WTC11 (cell line): ENCODE results near the gene METTL13. TPM values are rescaled to one million over a fixed set of nuclear protein-coding genes. Genes with fewer than 3 reads are reported as not detected.

Experiments
- ATAC-seq: fragments of 200-7000 bp; cut with Tn5 transposase; 2 replicates; pipeline ENCODE4 v1.10.0; 2021; ENCODE audit warnings: mild to moderate bottlenecking, moderate library complexity
- CTCF ChIA-PET: fragments of 300-600 bp; sonication (Branson Sonifier 250); formaldehyde crosslinking; loops from one replicate; lab custom pipeline; 2021; ENCODE audit warnings: antibody characterized with exemption; lab: Charles Lee
- POLR2A ChIA-PET: fragments of 350-600 bp; sonication (Branson Sonifier 250); formaldehyde crosslinking; loops from one replicate; lab custom pipeline; 2021; ENCODE audit warnings: antibody characterized with exemption; lab: Charles Lee
- DNase-seq: peaks from one replicate; pipeline ENCODE4 v3.0.0; 2021; ENCODE audit warnings: low spot score
- H3K27ac Mint-ChIP-seq: 2 replicates; pipeline ENCODE4 v1.8.0; 2021; ENCODE audit warnings: mixed read lengths
- H3K27me3 Mint-ChIP-seq: 2 replicates; pipeline ENCODE4 v1.8.0; 2021; ENCODE audit warnings: low read depth, mild to moderate bottlenecking, moderate library complexity, mixed read lengths
- H3K36me3 Mint-ChIP-seq: 2 replicates; pipeline ENCODE4 v1.8.0; 2021; ENCODE audit warnings: mixed read lengths
- H3K4me1 Mint-ChIP-seq: 2 replicates; pipeline ENCODE4 v1.8.0; 2022; ENCODE audit warnings: mixed read lengths
- H3K4me3 Mint-ChIP-seq: 2 replicates; pipeline ENCODE4 v1.8.0; 2021; ENCODE audit warnings: mild to moderate bottlenecking, moderate library complexity, mixed read lengths
- H3K9me3 Mint-ChIP-seq: 2 replicates; pipeline ENCODE4 v1.8.0; 2021; ENCODE audit warnings: mixed read lengths
- CREM ChIP-seq: sonication (generic); formaldehyde crosslinking; IDR thresholded peaks from 2 replicates; pipeline ENCODE4 v1.8.1; 2022; ENCODE audit warnings: mild to moderate bottlenecking, missing genetic modification reagents, moderate library complexity
- ETV6 ChIP-seq: sonication (generic); formaldehyde crosslinking; IDR thresholded peaks from 2 replicates; pipeline ENCODE4 v1.8.1; 2022; ENCODE audit warnings: mild to moderate bottlenecking, missing genetic modification reagents
- FOXJ3 ChIP-seq: sonication (generic); formaldehyde crosslinking; IDR thresholded peaks from 2 replicates; pipeline ENCODE4 v1.9.0; 2021; ENCODE audit warnings: missing genetic modification reagents, mild to moderate bottlenecking, borderline replicate concordance
- JAZF1 ChIP-seq: fragments of 250-450 bp; sonication (Bioruptor Pico); IDR thresholded peaks from 2 replicates; pipeline ENCODE4 v1.9.0; 2021; ENCODE audit warnings: moderate library complexity, mild to moderate bottlenecking, inconsistent platforms
- MYBL2 ChIP-seq: sonication (generic); formaldehyde crosslinking; IDR thresholded peaks from 2 replicates; pipeline ENCODE4 v1.8.1; 2023; ENCODE audit warnings: mild to moderate bottlenecking, moderate library complexity, missing genetic modification reagents
- NFATC4 ChIP-seq: fragments of 250-450 bp; sonication (Bioruptor Pico); IDR thresholded peaks from 2 replicates; pipeline ENCODE4 v1.9.0; 2021; ENCODE audit warnings: mild to moderate bottlenecking
- NR2C2 ChIP-seq: sonication (generic); formaldehyde crosslinking; IDR thresholded peaks from 2 replicates; pipeline ENCODE4 v1.8.0; 2022; ENCODE audit warnings: mild to moderate bottlenecking, missing genetic modification reagents
- OVOL2 ChIP-seq: fragments of 250-450 bp; sonication (Bioruptor Pico); IDR thresholded peaks from 2 replicates; pipeline ENCODE4 v1.9.0; 2021; ENCODE audit warnings: mild to moderate bottlenecking, borderline replicate concordance
- SMAD3 ChIP-seq: sonication (generic); formaldehyde crosslinking; IDR thresholded peaks from 2 replicates; pipeline ENCODE4 v1.8.0; 2022; ENCODE audit warnings: missing genetic modification reagents, mild to moderate bottlenecking, borderline replicate concordance
- ZNF121 ChIP-seq: sonication (generic); formaldehyde crosslinking; IDR thresholded peaks from 2 replicates; pipeline ENCODE4 v1.8.0; 2023; ENCODE audit warnings: missing genetic modification reagents
- ZNF423 ChIP-seq: fragments of 250-450 bp; sonication (Bioruptor Pico); IDR thresholded peaks from 2 replicates; pipeline ENCODE4 v2.1.2; 2022; ENCODE audit warnings: mild to moderate bottlenecking, moderate library complexity
- total RNA-seq: library from RNA; stranded (reverse); gene quantifications from 3 replicates; pipeline ENCODE4 v1.2.3, GENCODE V29; 2021
- TF ChIP-seq, protein P1 (sequence below): fragments of 250-450 bp; sonication (Bioruptor Pico); IDR thresholded peaks from 2 replicates; pipeline ENCODE4 v1.8.0; 2021; ENCODE audit warnings: mild to moderate bottlenecking
- TF ChIP-seq, protein P2 (sequence below): fragments of 250-450 bp; sonication (Bioruptor Pico); IDR thresholded peaks from 2 replicates; pipeline ENCODE4 v1.9.0; 2021; ENCODE audit warnings: mild to moderate bottlenecking
- TF ChIP-seq, protein P3 (sequence below): sonication (generic); formaldehyde crosslinking; IDR thresholded peaks from 2 replicates; pipeline ENCODE4 v1.8.0; 2023; ENCODE audit warnings: mild to moderate bottlenecking, missing genetic modification reagents
- TF ChIP-seq, protein P4 (sequence below): sonication (generic); formaldehyde crosslinking; IDR thresholded peaks from 2 replicates; pipeline ENCODE4 v1.8.0; 2023; ENCODE audit warnings: missing genetic modification reagents, mild to moderate bottlenecking, borderline replicate concordance
- TF ChIP-seq, protein P5 (sequence below): sonication (generic); formaldehyde crosslinking; IDR thresholded peaks from 2 replicates; pipeline ENCODE4 v1.8.1; 2023; ENCODE audit warnings: mild to moderate bottlenecking, moderate library complexity, missing genetic modification reagents
- TF ChIP-seq, protein P6 (sequence below): sonication (generic); formaldehyde crosslinking; conservative IDR thresholded peaks from 2 replicates; pipeline ENCODE4 v1.8.1; 2023; ENCODE audit warnings: mild to moderate bottlenecking, low read depth, missing genetic modification reagents, moderate library complexity
- TF ChIP-seq, protein P7 (sequence below): sonication (generic); formaldehyde crosslinking; IDR thresholded peaks from 2 replicates; pipeline ENCODE4 v1.8.1; 2023; ENCODE audit warnings: mild to moderate bottlenecking, missing genetic modification reagents, moderate library complexity
- TF ChIP-seq, protein P8 (sequence below): sonication (generic); formaldehyde crosslinking; IDR thresholded peaks from 2 replicates; pipeline ENCODE4 v1.8.1; 2022; ENCODE audit warnings: low read depth, mild to moderate bottlenecking, moderate library complexity, missing genetic modification reagents, borderline replicate concordance

Gene METTL13
- total RNA-seq, 1 experiment from 2014 or later: 46.5 TPM

DNA sequence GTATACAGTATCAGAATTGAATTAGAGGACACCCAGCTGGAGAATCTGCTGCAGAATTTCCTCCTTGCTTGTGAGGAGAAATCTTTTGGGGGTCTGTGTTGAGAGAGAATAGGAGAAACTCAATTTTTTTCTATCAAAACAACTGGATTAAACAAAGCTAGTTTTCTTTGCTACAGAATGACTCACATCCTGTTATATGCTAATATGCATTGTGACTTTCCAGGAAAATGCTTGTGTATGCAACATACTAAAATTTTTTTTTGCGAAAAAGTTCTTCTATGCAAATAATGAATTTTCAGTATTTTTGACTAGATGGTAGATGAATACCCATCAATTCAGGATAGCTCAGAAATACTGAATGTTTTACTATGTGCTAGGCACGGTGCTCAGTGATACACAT, 41.8 kb upstream of the METTL13 start:
- ATAC-seq: no peak
- peaks cover 16% of the 10 kb centered on the region for H3K36me3 Mint-ChIP-seq
- no peak for DNase-seq
- POLR2A ChIA-PET: no interaction called here
- H3K27ac Mint-ChIP-seq: no peak overlapping the region
- TF ChIP-seq NFATC4 (CRISPR knock-in tag) (no peak), NR2C2 (no peak), CREM (no peak), FOXJ3 (no peak), ETV6 (no peak), SMAD3 (CRISPR knock-in tag) (no peak), ZNF121 (CRISPR knock-in tag) (no peak), JAZF1 (CRISPR knock-in tag) (no peak), MYBL2 (CRISPR knock-in tag) (no peak), ZNF423 (no peak), OVOL2 (CRISPR knock-in tag) (no peak)
- TF ChIP-seq, protein P1, sequence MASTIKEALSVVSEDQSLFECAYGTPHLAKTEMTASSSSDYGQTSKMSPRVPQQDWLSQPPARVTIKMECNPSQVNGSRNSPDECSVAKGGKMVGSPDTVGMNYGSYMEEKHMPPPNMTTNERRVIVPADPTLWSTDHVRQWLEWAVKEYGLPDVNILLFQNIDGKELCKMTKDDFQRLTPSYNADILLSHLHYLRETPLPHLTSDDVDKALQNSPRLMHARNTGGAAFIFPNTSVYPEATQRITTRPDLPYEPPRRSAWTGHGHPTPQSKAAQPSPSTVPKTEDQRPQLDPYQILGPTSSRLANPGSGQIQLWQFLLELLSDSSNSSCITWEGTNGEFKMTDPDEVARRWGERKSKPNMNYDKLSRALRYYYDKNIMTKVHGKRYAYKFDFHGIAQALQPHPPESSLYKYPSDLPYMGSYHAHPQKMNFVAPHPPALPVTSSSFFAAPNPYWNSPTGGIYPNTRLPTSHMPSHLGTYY (CRISPR knock-in tag): no peak
- TF ChIP-seq, protein P2, sequence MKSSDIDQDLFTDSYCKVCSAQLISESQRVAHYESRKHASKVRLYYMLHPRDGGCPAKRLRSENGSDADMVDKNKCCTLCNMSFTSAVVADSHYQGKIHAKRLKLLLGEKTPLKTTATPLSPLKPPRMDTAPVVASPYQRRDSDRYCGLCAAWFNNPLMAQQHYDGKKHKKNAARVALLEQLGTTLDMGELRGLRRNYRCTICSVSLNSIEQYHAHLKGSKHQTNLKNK (CRISPR knock-in tag): no peak
- TF ChIP-seq, protein P3, sequence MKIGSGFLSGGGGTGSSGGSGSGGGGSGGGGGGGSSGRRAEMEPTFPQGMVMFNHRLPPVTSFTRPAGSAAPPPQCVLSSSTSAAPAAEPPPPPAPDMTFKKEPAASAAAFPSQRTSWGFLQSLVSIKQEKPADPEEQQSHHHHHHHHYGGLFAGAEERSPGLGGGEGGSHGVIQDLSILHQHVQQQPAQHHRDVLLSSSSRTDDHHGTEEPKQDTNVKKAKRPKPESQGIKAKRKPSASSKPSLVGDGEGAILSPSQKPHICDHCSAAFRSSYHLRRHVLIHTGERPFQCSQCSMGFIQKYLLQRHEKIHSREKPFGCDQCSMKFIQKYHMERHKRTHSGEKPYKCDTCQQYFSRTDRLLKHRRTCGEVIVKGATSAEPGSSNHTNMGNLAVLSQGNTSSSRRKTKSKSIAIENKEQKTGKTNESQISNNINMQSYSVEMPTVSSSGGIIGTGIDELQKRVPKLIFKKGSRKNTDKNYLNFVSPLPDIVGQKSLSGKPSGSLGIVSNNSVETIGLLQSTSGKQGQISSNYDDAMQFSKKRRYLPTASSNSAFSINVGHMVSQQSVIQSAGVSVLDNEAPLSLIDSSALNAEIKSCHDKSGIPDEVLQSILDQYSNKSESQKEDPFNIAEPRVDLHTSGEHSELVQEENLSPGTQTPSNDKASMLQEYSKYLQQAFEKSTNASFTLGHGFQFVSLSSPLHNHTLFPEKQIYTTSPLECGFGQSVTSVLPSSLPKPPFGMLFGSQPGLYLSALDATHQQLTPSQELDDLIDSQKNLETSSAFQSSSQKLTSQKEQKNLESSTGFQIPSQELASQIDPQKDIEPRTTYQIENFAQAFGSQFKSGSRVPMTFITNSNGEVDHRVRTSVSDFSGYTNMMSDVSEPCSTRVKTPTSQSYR (CRISPR knock-in tag): no peak
- TF ChIP-seq, protein P4, sequence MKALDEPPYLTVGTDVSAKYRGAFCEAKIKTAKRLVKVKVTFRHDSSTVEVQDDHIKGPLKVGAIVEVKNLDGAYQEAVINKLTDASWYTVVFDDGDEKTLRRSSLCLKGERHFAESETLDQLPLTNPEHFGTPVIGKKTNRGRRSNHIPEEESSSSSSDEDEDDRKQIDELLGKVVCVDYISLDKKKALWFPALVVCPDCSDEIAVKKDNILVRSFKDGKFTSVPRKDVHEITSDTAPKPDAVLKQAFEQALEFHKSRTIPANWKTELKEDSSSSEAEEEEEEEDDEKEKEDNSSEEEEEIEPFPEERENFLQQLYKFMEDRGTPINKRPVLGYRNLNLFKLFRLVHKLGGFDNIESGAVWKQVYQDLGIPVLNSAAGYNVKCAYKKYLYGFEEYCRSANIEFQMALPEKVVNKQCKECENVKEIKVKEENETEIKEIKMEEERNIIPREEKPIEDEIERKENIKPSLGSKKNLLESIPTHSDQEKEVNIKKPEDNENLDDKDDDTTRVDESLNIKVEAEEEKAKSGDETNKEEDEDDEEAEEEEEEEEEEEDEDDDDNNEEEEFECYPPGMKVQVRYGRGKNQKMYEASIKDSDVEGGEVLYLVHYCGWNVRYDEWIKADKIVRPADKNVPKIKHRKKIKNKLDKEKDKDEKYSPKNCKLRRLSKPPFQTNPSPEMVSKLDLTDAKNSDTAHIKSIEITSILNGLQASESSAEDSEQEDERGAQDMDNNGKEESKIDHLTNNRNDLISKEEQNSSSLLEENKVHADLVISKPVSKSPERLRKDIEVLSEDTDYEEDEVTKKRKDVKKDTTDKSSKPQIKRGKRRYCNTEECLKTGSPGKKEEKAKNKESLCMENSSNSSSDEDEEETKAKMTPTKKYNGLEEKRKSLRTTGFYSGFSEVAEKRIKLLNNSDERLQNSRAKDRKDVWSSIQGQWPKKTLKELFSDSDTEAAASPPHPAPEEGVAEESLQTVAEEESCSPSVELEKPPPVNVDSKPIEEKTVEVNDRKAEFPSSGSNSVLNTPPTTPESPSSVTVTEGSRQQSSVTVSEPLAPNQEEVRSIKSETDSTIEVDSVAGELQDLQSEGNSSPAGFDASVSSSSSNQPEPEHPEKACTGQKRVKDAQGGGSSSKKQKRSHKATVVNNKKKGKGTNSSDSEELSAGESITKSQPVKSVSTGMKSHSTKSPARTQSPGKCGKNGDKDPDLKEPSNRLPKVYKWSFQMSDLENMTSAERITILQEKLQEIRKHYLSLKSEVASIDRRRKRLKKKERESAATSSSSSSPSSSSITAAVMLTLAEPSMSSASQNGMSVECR (CRISPR knock-in tag): no peak
- TF ChIP-seq, protein P5, sequence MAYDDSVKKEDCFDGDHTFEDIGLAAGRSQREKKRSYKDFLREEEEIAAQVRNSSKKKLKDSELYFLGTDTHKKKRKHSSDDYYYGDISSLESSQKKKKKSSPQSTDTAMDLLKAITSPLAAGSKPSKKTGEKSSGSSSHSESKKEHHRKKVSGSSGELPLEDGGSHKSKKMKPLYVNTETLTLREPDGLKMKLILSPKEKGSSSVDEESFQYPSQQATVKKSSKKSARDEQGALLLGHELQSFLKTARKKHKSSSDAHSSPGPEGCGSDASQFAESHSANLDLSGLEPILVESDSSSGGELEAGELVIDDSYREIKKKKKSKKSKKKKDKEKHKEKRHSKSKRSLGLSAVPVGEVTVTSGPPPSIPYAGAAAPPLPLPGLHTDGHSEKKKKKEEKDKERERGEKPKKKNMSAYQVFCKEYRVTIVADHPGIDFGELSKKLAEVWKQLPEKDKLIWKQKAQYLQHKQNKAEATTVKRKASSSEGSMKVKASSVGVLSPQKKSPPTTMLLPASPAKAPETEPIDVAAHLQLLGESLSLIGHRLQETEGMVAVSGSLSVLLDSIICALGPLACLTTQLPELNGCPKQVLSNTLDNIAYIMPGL: no peak
- TF ChIP-seq, protein P6, sequence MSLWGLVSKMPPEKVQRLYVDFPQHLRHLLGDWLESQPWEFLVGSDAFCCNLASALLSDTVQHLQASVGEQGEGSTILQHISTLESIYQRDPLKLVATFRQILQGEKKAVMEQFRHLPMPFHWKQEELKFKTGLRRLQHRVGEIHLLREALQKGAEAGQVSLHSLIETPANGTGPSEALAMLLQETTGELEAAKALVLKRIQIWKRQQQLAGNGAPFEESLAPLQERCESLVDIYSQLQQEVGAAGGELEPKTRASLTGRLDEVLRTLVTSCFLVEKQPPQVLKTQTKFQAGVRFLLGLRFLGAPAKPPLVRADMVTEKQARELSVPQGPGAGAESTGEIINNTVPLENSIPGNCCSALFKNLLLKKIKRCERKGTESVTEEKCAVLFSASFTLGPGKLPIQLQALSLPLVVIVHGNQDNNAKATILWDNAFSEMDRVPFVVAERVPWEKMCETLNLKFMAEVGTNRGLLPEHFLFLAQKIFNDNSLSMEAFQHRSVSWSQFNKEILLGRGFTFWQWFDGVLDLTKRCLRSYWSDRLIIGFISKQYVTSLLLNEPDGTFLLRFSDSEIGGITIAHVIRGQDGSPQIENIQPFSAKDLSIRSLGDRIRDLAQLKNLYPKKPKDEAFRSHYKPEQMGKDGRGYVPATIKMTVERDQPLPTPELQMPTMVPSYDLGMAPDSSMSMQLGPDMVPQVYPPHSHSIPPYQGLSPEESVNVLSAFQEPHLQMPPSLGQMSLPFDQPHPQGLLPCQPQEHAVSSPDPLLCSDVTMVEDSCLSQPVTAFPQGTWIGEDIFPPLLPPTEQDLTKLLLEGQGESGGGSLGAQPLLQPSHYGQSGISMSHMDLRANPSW (CRISPR knock-in tag): no peak
- TF ChIP-seq, protein P7, sequence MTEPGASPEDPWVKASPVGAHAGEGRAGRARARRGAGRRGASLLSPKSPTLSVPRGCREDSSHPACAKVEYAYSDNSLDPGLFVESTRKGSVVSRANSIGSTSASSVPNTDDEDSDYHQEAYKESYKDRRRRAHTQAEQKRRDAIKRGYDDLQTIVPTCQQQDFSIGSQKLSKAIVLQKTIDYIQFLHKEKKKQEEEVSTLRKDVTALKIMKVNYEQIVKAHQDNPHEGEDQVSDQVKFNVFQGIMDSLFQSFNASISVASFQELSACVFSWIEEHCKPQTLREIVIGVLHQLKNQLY (CRISPR knock-in tag): no peak
- TF ChIP-seq, protein P8, sequence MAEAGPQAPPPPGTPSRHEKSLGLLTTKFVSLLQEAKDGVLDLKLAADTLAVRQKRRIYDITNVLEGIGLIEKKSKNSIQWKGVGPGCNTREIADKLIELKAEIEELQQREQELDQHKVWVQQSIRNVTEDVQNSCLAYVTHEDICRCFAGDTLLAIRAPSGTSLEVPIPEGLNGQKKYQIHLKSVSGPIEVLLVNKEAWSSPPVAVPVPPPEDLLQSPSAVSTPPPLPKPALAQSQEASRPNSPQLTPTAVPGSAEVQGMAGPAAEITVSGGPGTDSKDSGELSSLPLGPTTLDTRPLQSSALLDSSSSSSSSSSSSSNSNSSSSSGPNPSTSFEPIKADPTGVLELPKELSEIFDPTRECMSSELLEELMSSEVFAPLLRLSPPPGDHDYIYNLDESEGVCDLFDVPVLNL (CRISPR knock-in tag): no peak
- H3K4me1 Mint-ChIP-seq: peaks cover 41% of the 10 kb centered on the region
- no peaks in the 10 kb centered on the region for H3K9me3 Mint-ChIP-seq
- CTCF ChIA-PET: interaction anchor here (5.0 kb wide), 1 partner anchor 94 kb away, joined by 35 read pairs; no protein-coding TSS in a partner anchor
- H3K27me3 Mint-ChIP-seq: no peaks in the 10 kb centered on the region; the same call in 1 of the 2 replicates
- H3K4me3 Mint-ChIP-seq: no peak overlapping the region
